Measurements from ENCODE around the gene EEF1B2. TPM values are rescaled to one million over a fixed set of nuclear protein-coding genes. Genes with fewer than 3 reads are reported as not detected.

Gene EEF1B2
- total and polyA plus RNA-seq, 2 of the 13 experiments (the other 11 are each of a cell fraction or from before 2014, with no cell fraction given) = 1,284 to 1,731 TPM

DNA sequence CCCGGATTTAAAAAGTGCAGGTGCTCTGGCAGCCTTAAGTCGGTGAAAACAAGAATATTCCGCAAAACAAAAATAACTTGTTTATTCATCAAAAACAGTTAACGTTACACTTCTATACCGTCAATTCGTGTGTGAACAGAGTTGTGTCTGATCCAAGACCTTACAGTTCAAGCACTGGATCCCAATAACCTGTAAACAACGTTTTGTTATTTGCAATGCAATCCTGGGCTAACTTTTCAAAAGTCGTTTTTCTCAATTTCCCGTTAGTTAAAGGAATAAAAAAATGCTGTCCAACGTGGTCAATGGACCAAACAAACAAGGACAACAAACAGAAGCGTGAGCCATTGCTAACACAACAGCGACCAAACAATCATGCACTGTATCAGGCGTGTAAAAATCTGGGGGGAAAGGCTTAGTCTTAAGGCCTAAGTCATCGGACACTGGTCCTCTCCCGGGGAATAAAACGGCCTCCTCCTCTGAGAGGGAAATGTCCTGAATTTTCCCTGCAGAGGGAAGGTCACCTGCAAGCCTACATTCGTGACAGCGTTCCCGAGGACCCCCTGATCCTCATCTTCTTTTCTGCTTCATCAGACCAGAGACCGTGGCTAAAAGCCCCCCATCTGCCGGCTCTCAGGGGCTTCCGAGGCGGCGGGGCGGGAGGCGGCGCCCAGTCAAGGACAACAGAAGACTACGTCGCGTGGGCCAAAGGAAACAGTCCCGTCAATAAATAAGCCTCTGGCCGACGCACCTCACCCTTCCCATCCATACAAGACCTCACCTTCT is 941 bp upstream of the EEF1B2 start (continued):
- TF ChIP-seq ZNF318 (CRISPR knock-in tag; IDR thresholded peaks at IDR 0.05) (no peak), ONECUT2 (CRISPR knock-in tag; IDR thresholded peaks at IDR 0.05) (no peak), ZNF550 (CRISPR knock-in tag; IDR thresholded peaks at IDR 0.05; ENCODE audit: borderline replicate concordance) (peak; percentile 80; the same call in 1 of the 2 replicates), TBP (CRISPR knock-in tag; IDR thresholded peaks at IDR 0.05) (no peak), TFDP1 (CRISPR knock-in tag; IDR thresholded peaks at IDR 0.05; ENCODE audit: borderline replicate concordance) (no peak), ARHGAP35 (CRISPR knock-in tag; IDR thresholded peaks at IDR 0.05; ENCODE audit: borderline replicate concordance) (no peak), E2F2 (CRISPR knock-in tag; IDR thresholded peaks at IDR 0.05; ENCODE audit: borderline replicate concordance) (no peak), GTF3A (CRISPR knock-in tag; conservative IDR thresholded peaks at IDR 0.05) (peak; percentile 84; the same call in 1 of the 2 replicates), TP53 (CRISPR knock-in tag; conservative IDR thresholded peaks at IDR 0.05) (no peak), ARNTL (CRISPR knock-in tag; IDR thresholded peaks at IDR 0.05) (0 out of 2 replicates have a peak, but pooled peaks have one; percentile 13)
- TF ChIP-seq, protein P1, sequence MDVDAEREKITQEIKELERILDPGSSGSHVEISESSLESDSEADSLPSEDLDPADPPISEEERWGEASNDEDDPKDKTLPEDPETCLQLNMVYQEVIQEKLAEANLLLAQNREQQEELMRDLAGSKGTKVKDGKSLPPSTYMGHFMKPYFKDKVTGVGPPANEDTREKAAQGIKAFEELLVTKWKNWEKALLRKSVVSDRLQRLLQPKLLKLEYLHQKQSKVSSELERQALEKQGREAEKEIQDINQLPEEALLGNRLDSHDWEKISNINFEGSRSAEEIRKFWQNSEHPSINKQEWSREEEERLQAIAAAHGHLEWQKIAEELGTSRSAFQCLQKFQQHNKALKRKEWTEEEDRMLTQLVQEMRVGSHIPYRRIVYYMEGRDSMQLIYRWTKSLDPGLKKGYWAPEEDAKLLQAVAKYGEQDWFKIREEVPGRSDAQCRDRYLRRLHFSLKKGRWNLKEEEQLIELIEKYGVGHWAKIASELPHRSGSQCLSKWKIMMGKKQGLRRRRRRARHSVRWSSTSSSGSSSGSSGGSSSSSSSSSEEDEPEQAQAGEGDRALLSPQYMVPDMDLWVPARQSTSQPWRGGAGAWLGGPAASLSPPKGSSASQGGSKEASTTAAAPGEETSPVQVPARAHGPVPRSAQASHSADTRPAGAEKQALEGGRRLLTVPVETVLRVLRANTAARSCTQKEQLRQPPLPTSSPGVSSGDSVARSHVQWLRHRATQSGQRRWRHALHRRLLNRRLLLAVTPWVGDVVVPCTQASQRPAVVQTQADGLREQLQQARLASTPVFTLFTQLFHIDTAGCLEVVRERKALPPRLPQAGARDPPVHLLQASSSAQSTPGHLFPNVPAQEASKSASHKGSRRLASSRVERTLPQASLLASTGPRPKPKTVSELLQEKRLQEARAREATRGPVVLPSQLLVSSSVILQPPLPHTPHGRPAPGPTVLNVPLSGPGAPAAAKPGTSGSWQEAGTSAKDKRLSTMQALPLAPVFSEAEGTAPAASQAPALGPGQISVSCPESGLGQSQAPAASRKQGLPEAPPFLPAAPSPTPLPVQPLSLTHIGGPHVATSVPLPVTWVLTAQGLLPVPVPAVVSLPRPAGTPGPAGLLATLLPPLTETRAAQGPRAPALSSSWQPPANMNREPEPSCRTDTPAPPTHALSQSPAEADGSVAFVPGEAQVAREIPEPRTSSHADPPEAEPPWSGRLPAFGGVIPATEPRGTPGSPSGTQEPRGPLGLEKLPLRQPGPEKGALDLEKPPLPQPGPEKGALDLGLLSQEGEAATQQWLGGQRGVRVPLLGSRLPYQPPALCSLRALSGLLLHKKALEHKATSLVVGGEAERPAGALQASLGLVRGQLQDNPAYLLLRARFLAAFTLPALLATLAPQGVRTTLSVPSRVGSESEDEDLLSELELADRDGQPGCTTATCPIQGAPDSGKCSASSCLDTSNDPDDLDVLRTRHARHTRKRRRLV (CRISPR knock-in tag; IDR thresholded peaks at IDR 0.05) = no peak
